Suprapubic skin (tissue), 3 donors: ENCODE data around the gene AJAP1.

Source experiments
- CTCF ChIP-seq, 2 donors: fragments of 200-600 bp in 1 of 2; fragments of 450-650 bp in 1 of 2; sonication (generic) in 1 of 2; IDR thresholded peaks; one replicate each; pipeline ENCODE4 v1.5.1; 2016 to 2019; ENCODE audit warnings: antibody characterized with exemption in 2 of 2, mild to moderate bottlenecking in 1 of 2, moderate library complexity in 1 of 2
- POLR2AphosphoS5 ChIP-seq, 3 donors: sonication (generic); formaldehyde crosslinking; IDR thresholded peaks; one replicate each; pipeline ENCODE4 v1.6.1; 2017; ENCODE audit warnings: antibody characterized with exemption in 3 of 3

DNA sequence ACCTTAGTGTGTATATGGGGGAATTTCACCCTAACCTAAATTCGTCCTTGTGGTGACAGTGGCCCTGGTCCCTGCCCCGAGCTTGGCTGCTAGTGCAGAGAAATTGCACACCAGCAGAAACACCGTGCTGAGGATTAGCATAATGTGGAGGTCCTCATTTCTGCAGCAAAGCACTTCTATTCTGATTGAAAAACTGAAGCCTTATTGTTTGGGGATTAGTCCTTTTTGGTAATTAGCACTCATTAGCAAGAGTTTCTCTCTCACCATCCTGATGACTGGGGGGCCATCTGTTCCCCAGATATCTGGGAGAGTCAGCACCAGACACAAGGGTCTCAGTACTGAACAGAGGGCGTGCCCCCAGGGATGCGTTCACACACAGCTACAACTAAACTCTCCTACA lies 55.2 kb downstream of the AJAP1 start:
- no peak for TF ChIP-seq CTCF (IDR thresholded peaks at IDR 0.05)
- TF ChIP-seq POLR2AphosphoS5 (IDR thresholded peaks at IDR 0.05), result no peak
